HG03139 (cell line): Measurements from ENCODE around the gene SAV1.
"Not testable (repeated sequence)": the region's sequence is repeated elsewhere in the genome, so short reads cannot be mapped to it uniquely, and the experiment has no call there.

Experiments used
- ATAC-seq: cut with Tn5 transposase; IDR thresholded peaks from one replicate; pipeline ENCODE4 v1.9.1; 2021; ENCODE audit not compliant: unreplicated experiment

SAV1 gene

GRCh38 chr14:50667996-50668825 is at the start of gene SAV1:
SAV1 (minus strand) TSS chr14:50668306; CDS start chr14:50667967, 339 bp downstream.
- peak; percentile 52 for ATAC-seq

GRCh38 chr14:50717811-50718210 is 49.7 kb upstream of the SAV1 start:
- no peak for ATAC-seq

GRCh38 chr14:50714450-50715073 is 46.5 kb upstream of the SAV1 start:
- no peak for ATAC-seq

- no peak for ATAC-seq
Observed at GRCh38 chr14:50711043-50711442, 42.9 kb upstream of the SAV1 start.

- ATAC-seq, result no peak
Observed at GRCh38 chr14:50705026-50705593, 37.0 kb upstream of the SAV1 start.

GRCh38 chr14:50704454-50705010 is 36.4 kb upstream of the SAV1 start:
- ATAC-seq, result no peak

- no peak for ATAC-seq
Observed at GRCh38 chr14:50697659-50698290, 29.7 kb upstream of the SAV1 start.

- ATAC-seq, result not testable (repeated sequence)
Observed at GRCh38 chr14:50694260-50694659, 26.2 kb upstream of the SAV1 start.

- no peak for ATAC-seq
Observed at GRCh38 chr14:50688875-50689274, 20.8 kb upstream of the SAV1 start.

GRCh38 chr14:50679674-50680073 is 11.6 kb upstream of the SAV1 start:
- no peak for ATAC-seq

GRCh38 chr14:50678163-50678562 is 10.1 kb upstream of the SAV1 start:
- ATAC-seq, result no peak

GRCh38 chr14:50677527-50678063 is 9.5 kb upstream of the SAV1 start:
- no peak for ATAC-seq

GRCh38 chr14:50676814-50677516 is 8.9 kb upstream of the SAV1 start:
- ATAC-seq, result no peak

- no peak for ATAC-seq
Observed at GRCh38 chr14:50675597-50675996, 7.5 kb upstream of the SAV1 start.

GRCh38 chr14:50670866-50671256 is 2.8 kb upstream of the SAV1 start:
- ATAC-seq, result no peak

- ATAC-seq, result no peak
Observed at GRCh38 chr14:50670196-50670865, 2.2 kb upstream of the SAV1 start.

GRCh38 chr14:50669441-50669986 is 1.4 kb upstream of the SAV1 start:
- no peak for ATAC-seq

- no peak for ATAC-seq
Observed at GRCh38 chr14:50668826-50669143, 679 bp upstream of the SAV1 start.

- peak; percentile 39 for ATAC-seq
Observed at GRCh38 chr14:50667684-50667995, 466 bp downstream of the SAV1 start.
